Trophoblast cell (in vitro differentiated cells and primary cell): ENCODE results near the gene IFNE.

Experiments used
- DNase-seq, 2 donors: peaks; one replicate each; pipeline ENCODE4 v3.0.0-alpha.2; 2016
- H2AFZ ChIP-seq: 2 replicates; pipeline ENCODE4 v1.6.1; 2013; ENCODE audit warnings: low read length, moderate library complexity, mild to moderate bottlenecking; ENCODE audit not compliant: insufficient read depth, poor library complexity
- H2AK5ac ChIP-seq: 2 replicates; pipeline ENCODE4 v1.6.1; 2013; ENCODE audit warnings: mild to moderate bottlenecking, low read length
- H2BK120ac ChIP-seq: 2 replicates; pipeline ENCODE4 v1.6.1; 2013; ENCODE audit warnings: low read length, mild to moderate bottlenecking, moderate library complexity; ENCODE audit not compliant: insufficient read depth, poor library complexity
- H2BK12ac ChIP-seq: 2 replicates; pipeline ENCODE4 v1.6.1; 2013; ENCODE audit warnings: mild to moderate bottlenecking, low read length, moderate library complexity
- H2BK5ac ChIP-seq: 2 replicates; pipeline ENCODE4 v1.6.1; 2013; ENCODE audit warnings: low read length, low read depth, moderate library complexity, mild to moderate bottlenecking; ENCODE audit not compliant: poor library complexity
- H3K14ac ChIP-seq: 2 replicates; pipeline ENCODE4 v1.6.1; 2013; ENCODE audit warnings: mild to moderate bottlenecking, low read length
- H3K18ac ChIP-seq: 2 replicates; pipeline ENCODE4 v1.6.1; 2013; ENCODE audit warnings: mild to moderate bottlenecking, low read length
- H3K23ac ChIP-seq: 2 replicates; pipeline ENCODE4 v1.6.1; 2013; ENCODE audit warnings: low read length
- H3K27ac ChIP-seq: 2 replicates; pipeline ENCODE4 v1.5.1; 2013; ENCODE audit warnings: low read depth, mild to moderate bottlenecking, inconsistent platforms, low read length, moderate library complexity
- H3K27me3 ChIP-seq: 2 replicates; pipeline ENCODE4 v1.6.1; 2013; ENCODE audit warnings: inconsistent platforms, mild to moderate bottlenecking, low read length, moderate library complexity; ENCODE audit not compliant: insufficient read depth
- H3K36me3 ChIP-seq, 2 experiments: 1 replicate in 1 of 2; 2 replicates in 1 of 2; pipeline ENCODE4 v1.6.1; 2013; ENCODE audit warnings: low read length in 2 of 2, mild to moderate bottlenecking in 2 of 2, moderate library complexity in 1 of 2; ENCODE audit not compliant: insufficient read depth in 2 of 2, control insufficient read depth in 1 of 2
- H3K4ac ChIP-seq: 2 replicates; pipeline ENCODE4 v1.6.1; 2013; ENCODE audit warnings: low read depth, mild to moderate bottlenecking, low read length, moderate library complexity
- H3K4me1 ChIP-seq, 2 experiments: 1 replicate in 1 of 2; 2 replicates in 1 of 2; pipeline ENCODE4 v1.6.1; 2013; ENCODE audit warnings: low read length in 2 of 2, mild to moderate bottlenecking in 2 of 2, moderate library complexity in 1 of 2; ENCODE audit not compliant: insufficient read depth in 2 of 2, control insufficient read depth in 1 of 2
- H3K4me2 ChIP-seq: 2 replicates; pipeline ENCODE4 v1.6.1; 2013; ENCODE audit warnings: inconsistent platforms, mild to moderate bottlenecking, low read length, moderate library complexity
- H3K4me3 ChIP-seq: 2 replicates; pipeline ENCODE4 v1.5.1; 2013; ENCODE audit warnings: mild to moderate bottlenecking, low read depth, low read length, inconsistent platforms
- H3K79me1 ChIP-seq: one replicate; pipeline ENCODE4 v1.6.1; 2013; ENCODE audit warnings: low read length
- H3K79me2 ChIP-seq: 2 replicates; pipeline ENCODE4 v1.6.1; 2013; ENCODE audit warnings: low read length, mild to moderate bottlenecking; ENCODE audit not compliant: control insufficient read depth, insufficient read depth, poor library complexity
- H3K9ac ChIP-seq: 2 replicates; pipeline ENCODE4 v1.6.1; 2013; ENCODE audit warnings: mild to moderate bottlenecking, low read length
- H3K9me3 ChIP-seq: 2 replicates; pipeline ENCODE4 v1.6.1; 2013; ENCODE audit warnings: low read depth, mild to moderate bottlenecking, control low read depth, inconsistent platforms, low read length; ENCODE audit not compliant: insufficient read depth
- H4K12ac ChIP-seq: 2 replicates; pipeline ENCODE4 v1.6.1; 2013; ENCODE audit warnings: low read depth, mild to moderate bottlenecking, low read length, moderate library complexity
- H4K8ac ChIP-seq: 2 replicates; pipeline ENCODE4 v1.6.1; 2013; ENCODE audit warnings: low read depth, mild to moderate bottlenecking, low read length, moderate library complexity
- H4K91ac ChIP-seq: one replicate; pipeline ENCODE4 v1.6.1; 2013; ENCODE audit warnings: low read depth, mild to moderate bottlenecking, low read length, moderate library complexity
- WGBS: extraction: QIAGEN DNeasy Blood & Tissue Kit; methylation state at CpG from one replicate; pipeline ENCODE4 v1.1.7; 2013; ENCODE audit warnings: missing lambda C conversion rate; ENCODE audit not compliant: insufficient read length, insufficient coverage; ENCODE audit errors: extremely low coverage; 5-methylcytosine and 5-hydroxymethylcytosine counted together

Gene IFNE

GRCh38 chr9:21504894-21505293 is 22.8 kb upstream of the IFNE start:
- H2BK5ac ChIP-seq, result no peak overlapping the region
- no peak overlapping the region for H3K23ac ChIP-seq
- H2BK120ac ChIP-seq, result no peak overlapping the region
- H3K4ac ChIP-seq, result no peak overlapping the region
- H3K9ac ChIP-seq, result no peak overlapping the region
- H3K4me3 ChIP-seq, result no peak overlapping the region
- H3K36me3 ChIP-seq, result no peaks in the 10 kb centered on the region
- no peak overlapping the region for H4K12ac ChIP-seq
- no peak overlapping the region for H4K8ac ChIP-seq
- H2BK12ac ChIP-seq, result no peak overlapping the region
- no peaks in the 10 kb centered on the region for H3K79me1 ChIP-seq
- no peaks in the 10 kb centered on the region for H3K9me3 ChIP-seq
- DNase-seq, result no peak
- no peak overlapping the region for H2AK5ac ChIP-seq
- no peak overlapping the region for H3K18ac ChIP-seq
- no peak overlapping the region for H4K91ac ChIP-seq
- H3K14ac ChIP-seq, result no peak overlapping the region
- H2AFZ ChIP-seq, result no peak overlapping the region
- no peak overlapping the region for H3K4me2 ChIP-seq
- H3K4me1 ChIP-seq, result peaks cover 0 to 1% of the 10 kb centered on the region in 2 experiments
- no peaks in the 10 kb centered on the region for H3K79me2 ChIP-seq
- no peak overlapping the region for H3K27ac ChIP-seq
- H3K27me3 ChIP-seq, result no peaks in the 10 kb centered on the region

GRCh38 chr9:21504113-21504512 is 22.0 kb upstream of the IFNE start:
- Histone ChIP-seq H3K9ac (no peak overlapping the region), H4K8ac (no peak overlapping the region), H3K4ac (no peak overlapping the region), H3K36me3 (no peaks in the 10 kb centered on the region), H3K79me1 (no peaks in the 10 kb centered on the region), H2BK12ac (no peak overlapping the region), H2AFZ (no peak overlapping the region), H3K4me1 (peaks cover 0 to 1% of the 10 kb centered on the region in 2 experiments), H3K4me3 (no peak overlapping the region), H2BK120ac (no peak overlapping the region), H4K91ac (no peak overlapping the region), H3K4me2 (no peak overlapping the region), H3K14ac (no peak overlapping the region), H3K9me3 (no peaks in the 10 kb centered on the region), H3K79me2 (no peaks in the 10 kb centered on the region), H4K12ac (no peak overlapping the region), H3K27me3 (no peaks in the 10 kb centered on the region), H2BK5ac (no peak overlapping the region), H3K27ac (no peak overlapping the region), H3K23ac (no peak overlapping the region), H3K18ac (no peak overlapping the region), H2AK5ac (no peak overlapping the region)
- no CpG with 5 or more reads among the region's 2 CpGs for WGBS
- DNase-seq, result no peak

GRCh38 chr9:21502586-21502985 is 20.5 kb upstream of the IFNE start:
- Histone ChIP-seq H2BK5ac (no peak overlapping the region), H3K79me1 (no peaks in the 10 kb centered on the region)
- WGBS, result no CpG with 5 or more reads among the region's 1 CpG

GRCh38 chr9:21499912-21500311 is 17.8 kb upstream of the IFNE start:
- Histone ChIP-seq H3K18ac (no peak overlapping the region), H4K8ac (no peak overlapping the region), H3K14ac (no peak overlapping the region), H3K36me3 (no peaks in the 10 kb centered on the region), H2BK12ac (no peak overlapping the region), H3K27ac (no peak overlapping the region), H3K4me3 (no peak overlapping the region), H3K4me1 (no peaks in the 10 kb centered on the region), H3K4me2 (no peak overlapping the region), H3K79me2 (no peaks in the 10 kb centered on the region), H2BK5ac (no peak overlapping the region), H3K4ac (no peak overlapping the region), H2AFZ (no peak overlapping the region), H2BK120ac (no peak overlapping the region), H3K23ac (no peak overlapping the region), H3K9me3 (no peaks in the 10 kb centered on the region), H3K9ac (no peak overlapping the region), H4K12ac (no peak overlapping the region), H3K79me1 (no peaks in the 10 kb centered on the region), H4K91ac (no peak overlapping the region), H3K27me3 (no peaks in the 10 kb centered on the region), H2AK5ac (no peak overlapping the region)
- no CpG with 5 or more reads among the region's 5 CpGs for WGBS
- DNase-seq, result no peak

More at GRCh38 chr9:21502586-21502985, 20.5 kb upstream of the IFNE start:
- Histone ChIP-seq H4K8ac (no peak overlapping the region), H2AK5ac (no peak overlapping the region), H3K4me3 (no peak overlapping the region), H3K27me3 (no peaks in the 10 kb centered on the region), H2AFZ (no peak overlapping the region), H3K9me3 (no peaks in the 10 kb centered on the region), H2BK120ac (no peak overlapping the region), H3K14ac (no peak overlapping the region), H3K4ac (no peak overlapping the region), H3K27ac (no peak overlapping the region), H3K18ac (no peak overlapping the region), H3K79me2 (no peaks in the 10 kb centered on the region), H3K23ac (no peak overlapping the region), H3K4me1 (no peaks in the 10 kb centered on the region), H2BK12ac (no peak overlapping the region), H4K12ac (no peak overlapping the region), H3K4me2 (no peak overlapping the region), H3K9ac (no peak overlapping the region), H4K91ac (no peak overlapping the region), H3K36me3 (no peaks in the 10 kb centered on the region)
- peak in 1 of 2 donors; percentile 72 for DNase-seq
